Measurements from ENCODE around the gene THAP2.

DNA sequence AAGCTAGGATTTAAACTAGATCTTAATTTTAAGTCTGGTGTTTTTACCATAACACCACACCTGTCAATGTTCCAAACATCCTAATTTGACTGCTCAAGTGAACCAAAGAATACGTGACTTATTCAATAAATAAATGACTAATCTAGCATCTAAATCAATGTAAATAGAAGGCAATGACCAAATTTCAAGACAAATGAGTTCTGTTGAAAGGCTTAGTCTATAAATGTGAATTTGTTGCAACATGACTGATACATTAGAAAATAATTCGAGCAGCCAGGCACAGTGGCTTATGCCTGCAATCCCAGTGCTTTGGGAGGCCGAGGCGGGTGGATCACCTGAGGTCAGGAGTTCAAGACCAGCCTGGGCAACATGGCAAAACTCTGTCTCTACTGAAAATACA lies 15.6 kb upstream of the THAP2 start:
- TF ChIP-seq CTCF (IDR thresholded peaks at IDR 0.05) (no peak), POLR2AphosphoS5 (IDR thresholded peaks at IDR 0.05) (no peak)
